Measurements from ENCODE around the gene UAP1L1.

UAP1L1 gene

DNA sequence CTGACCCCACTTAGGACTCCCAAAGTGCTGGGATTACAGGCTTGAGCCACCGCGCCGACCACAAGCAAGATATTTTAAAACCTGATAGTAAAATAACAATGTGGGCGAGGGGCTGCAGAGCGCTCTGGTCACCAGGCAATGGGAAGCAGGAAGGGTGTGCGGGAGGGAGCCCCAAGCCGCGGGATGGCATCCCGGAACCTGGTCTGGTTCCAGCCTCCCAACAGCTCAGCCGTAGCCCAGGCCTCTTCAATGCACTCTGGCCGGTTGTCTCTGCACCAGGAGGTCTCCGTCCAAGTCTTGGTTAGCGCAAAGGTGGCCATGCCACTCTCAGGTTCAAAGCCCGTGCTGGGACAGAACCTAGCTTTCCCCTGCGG, 694 bp upstream of the UAP1L1 start:
- TF ChIP-seq, protein P1, sequence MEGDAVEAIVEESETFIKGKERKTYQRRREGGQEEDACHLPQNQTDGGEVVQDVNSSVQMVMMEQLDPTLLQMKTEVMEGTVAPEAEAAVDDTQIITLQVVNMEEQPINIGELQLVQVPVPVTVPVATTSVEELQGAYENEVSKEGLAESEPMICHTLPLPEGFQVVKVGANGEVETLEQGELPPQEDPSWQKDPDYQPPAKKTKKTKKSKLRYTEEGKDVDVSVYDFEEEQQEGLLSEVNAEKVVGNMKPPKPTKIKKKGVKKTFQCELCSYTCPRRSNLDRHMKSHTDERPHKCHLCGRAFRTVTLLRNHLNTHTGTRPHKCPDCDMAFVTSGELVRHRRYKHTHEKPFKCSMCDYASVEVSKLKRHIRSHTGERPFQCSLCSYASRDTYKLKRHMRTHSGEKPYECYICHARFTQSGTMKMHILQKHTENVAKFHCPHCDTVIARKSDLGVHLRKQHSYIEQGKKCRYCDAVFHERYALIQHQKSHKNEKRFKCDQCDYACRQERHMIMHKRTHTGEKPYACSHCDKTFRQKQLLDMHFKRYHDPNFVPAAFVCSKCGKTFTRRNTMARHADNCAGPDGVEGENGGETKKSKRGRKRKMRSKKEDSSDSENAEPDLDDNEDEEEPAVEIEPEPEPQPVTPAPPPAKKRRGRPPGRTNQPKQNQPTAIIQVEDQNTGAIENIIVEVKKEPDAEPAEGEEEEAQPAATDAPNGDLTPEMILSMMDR (conservative IDR thresholded peaks at IDR 0.05; ENCODE audit: control insufficient read depth, insufficient read depth, low read depth, low read length), result no peak
- H3K4me3 ChIP-seq (ENCODE audit: control insufficient read depth, low read depth, low read length), result peak overlapping the region; percentile 39
- no peak for DNase-seq (ENCODE audit: low read depth)

DNA sequence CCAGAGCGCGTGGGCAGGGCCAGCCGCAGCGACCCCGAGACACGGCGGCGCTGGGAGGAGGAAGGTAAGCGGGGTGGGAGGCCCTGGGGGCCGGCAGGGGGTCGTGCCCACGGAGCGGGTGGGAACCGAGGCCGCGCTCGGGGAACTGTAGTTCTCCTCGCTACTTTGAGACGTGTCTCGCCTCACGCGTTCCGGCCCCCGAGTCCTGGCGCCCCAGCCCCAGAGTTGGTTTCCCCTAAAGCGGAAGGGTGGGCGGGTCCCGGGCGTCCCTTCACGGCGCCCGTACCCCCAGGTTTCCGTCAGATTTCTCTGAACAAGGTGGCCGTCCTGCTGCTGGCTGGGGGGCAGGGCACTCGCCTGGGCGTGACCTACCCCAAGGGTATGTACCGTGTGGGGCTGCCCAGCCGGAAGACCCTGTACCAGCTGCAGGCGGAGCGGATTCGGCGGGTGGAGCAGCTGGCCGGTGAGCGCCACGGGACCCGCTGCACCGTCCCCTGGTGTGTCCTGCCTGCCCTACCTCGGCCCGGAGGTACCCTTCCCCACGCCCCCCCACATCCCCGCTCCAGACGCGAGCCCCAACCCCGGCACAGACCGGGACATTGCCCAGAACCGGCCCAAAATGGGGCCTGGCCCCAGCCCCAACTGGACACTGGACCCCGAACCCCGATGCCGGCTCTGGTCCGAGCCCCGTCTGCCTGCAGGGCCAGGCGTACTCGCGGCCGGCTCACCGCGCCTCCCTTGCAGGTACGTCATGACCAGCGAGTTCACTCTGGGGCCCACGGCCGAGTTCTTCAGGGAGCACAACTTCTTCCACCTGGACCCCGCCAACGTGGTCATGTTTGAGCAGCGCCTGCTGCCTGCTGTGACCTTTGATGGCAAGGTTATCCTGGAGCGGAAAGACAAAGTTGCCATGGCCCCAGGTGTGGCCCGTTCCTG, 709 bp downstream of the UAP1L1 start:
- no peak for DNase-seq (ENCODE audit: low read depth)
- peak overlapping the region; percentile 63 for H3K4me3 ChIP-seq (ENCODE audit: control insufficient read depth, low read depth, low read length)
- TF ChIP-seq, protein P1 (conservative IDR thresholded peaks at IDR 0.05; ENCODE audit: control insufficient read depth, insufficient read depth, low read depth, low read length), result no peak

DNA sequence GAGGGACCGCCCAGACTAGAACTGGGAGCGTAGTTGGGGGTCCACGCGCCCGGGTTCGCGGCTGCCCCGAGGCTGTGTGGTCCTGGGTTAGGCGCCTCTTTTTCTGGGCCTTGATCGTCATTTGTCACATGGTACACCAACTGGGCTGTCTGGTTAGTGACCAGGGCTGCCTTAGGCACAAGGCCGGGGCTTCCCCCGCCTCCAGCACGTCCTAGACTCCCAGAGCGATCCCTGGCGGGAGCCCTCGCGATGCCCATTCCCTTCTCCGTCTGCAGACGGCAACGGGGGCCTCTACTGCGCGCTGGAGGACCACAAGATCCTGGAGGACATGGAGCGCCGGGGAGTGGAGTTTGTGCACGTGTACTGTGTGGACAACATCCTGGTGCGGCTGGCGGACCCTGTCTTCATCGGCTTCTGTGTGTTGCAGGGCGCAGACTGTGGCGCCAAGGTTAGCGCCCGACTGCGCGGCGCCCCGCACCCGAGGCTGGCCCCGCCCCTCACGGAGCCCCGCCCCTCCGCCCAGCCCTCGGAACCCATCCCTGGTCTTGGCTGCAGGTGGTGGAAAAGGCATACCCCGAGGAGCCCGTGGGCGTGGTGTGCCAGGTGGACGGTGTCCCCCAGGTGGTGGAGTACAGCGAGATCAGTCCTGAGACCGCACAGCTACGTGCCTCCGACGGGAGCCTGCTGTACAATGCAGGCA, 1.5 kb downstream of the UAP1L1 start:
- TF ChIP-seq, protein P1 (conservative IDR thresholded peaks at IDR 0.05; ENCODE audit: control insufficient read depth, insufficient read depth, low read depth, low read length), result no peak
- peak overlapping the region; percentile 63 for H3K4me3 ChIP-seq (ENCODE audit: control insufficient read depth, low read depth, low read length)
- no peak for DNase-seq (ENCODE audit: low read depth)

DNA sequence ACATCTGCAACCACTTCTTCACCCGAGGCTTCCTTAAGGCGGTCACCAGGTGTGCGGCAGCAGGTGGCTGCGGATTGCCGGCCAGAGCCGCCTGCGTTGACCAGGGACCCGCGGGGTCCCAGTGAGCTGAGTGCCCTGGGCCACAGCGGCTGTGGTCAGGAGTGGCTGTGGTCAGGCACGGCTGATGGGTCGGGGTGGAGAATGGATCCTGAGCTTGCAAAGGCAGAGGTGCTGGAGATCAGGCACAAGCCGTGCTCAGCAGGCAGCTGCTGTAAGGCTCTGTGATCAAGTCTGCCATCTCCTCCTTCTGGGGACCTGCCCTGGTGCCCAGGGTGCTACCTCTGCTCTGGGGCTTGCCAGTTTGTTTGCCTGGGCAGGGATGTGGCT, 2.1 kb downstream of the UAP1L1 start:
- DNase-seq (ENCODE audit: low read depth), result no peak
- TF ChIP-seq, protein P1 (conservative IDR thresholded peaks at IDR 0.05; ENCODE audit: control insufficient read depth, insufficient read depth, low read depth, low read length), result no peak
- no peak overlapping the region for H3K4me3 ChIP-seq (ENCODE audit: control insufficient read depth, low read depth, low read length)

DNA sequence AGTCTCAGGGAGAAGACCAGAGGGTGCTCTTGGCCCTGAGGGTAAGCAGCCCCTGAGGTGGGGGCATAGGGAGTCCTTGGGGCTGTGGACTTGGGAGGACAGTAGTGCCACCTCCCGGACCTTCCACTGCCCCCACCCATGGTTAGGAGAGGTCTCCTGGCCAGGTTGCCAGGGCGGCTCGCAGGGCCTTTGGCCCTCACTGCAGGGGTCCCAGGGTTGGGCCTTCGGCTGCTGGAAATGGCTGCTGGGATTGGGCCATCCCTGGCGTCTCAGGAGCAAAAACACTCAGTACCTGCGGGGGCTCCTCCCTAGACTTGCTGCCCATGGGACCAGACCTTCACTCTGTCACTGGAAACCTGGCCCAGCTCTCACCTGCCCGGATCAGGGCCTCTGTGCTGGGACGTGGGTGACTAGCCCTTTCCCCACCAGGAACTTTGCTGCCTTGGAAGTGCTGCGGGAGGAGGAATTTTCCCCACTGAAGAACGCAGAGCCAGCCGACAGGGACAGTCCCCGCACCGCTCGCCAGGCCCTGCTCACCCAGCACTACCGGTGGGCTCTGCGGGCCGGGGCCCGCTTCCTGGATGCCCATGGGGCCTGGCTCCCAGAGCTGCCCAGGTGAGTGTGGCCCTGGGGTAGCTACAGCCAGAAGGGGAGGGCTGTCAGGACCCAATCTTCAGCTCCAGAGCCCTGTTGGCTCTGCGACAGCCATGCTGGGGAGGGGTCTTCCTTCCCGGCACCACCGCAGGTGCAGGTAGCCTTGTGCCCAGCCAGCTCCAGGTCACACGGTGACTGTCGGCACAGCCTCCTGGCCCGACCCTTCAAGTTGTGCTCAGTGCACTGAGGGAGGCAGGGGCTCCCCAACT, 3.2 kb downstream of the UAP1L1 start:
- DNase-seq (ENCODE audit: low read depth), result no peak
- TF ChIP-seq, protein P1 (conservative IDR thresholded peaks at IDR 0.05; ENCODE audit: control insufficient read depth, insufficient read depth, low read depth, low read length), result no peak

DNA sequence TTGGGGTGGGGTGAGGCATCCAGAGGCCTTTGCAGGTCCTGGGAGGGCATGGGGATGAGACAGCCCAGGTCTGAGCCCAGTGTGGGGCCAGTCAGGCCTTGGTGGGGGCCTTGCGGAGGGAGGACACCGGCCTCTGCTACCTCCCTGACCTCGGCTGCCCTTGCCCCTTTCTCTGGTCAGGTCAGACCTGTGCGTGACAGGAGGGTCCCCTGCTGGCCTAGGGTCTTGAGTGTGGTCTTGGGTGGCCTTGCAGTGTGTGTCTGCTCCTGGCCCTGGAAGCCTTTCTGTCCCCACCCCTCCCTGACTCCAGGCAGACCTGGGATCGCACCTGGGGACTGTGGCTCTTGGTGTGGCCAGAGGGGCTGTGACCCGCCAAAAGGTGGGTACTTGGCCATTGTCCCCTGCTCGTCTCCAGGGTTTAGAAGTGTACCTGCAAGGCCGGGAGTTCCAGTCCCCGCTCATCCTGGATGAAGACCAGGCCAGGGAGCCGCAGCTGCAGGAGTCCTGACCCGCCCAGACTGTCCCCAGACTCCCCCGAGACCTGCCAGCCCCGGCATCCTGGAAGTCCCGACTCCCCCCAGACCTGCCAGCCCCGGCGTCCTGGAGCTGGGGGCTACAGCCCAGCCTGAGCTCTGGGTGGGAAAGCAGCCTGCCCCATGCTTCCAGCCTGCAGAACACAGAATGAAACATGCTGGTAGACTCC, 5.1 kb downstream of the UAP1L1 start:
- DNase-seq (ENCODE audit: low read depth), result no peak
- TF ChIP-seq, protein P1 (conservative IDR thresholded peaks at IDR 0.05; ENCODE audit: control insufficient read depth, insufficient read depth, low read depth, low read length), result no peak
- no peak overlapping the region for H3K4me3 ChIP-seq (ENCODE audit: control insufficient read depth, low read depth, low read length)

More for the DNA sequence above, 3.2 kb downstream of the UAP1L1 start:
- H3K4me3 ChIP-seq (ENCODE audit: control insufficient read depth, low read depth, low read length), result no peak overlapping the region
